Adrenal gland (tissue), 5 donors: ENCODE measurements around the gene FAM227B.

Experiments
- POLR2A ChIP-seq, 2 donors: fragments of 450-650 bp; IDR thresholded peaks; one replicate each; pipeline ENCODE4 v1.6.1; 2017; ENCODE audit warnings: antibody characterized with exemption in 2 of 2, mild to moderate bottlenecking in 2 of 2, moderate library complexity in 1 of 2
- TF ChIP-seq, protein P1 (sequence below), 6 experiments: fragments of 450-650 bp in 4 of 6; fragments of 200-600 bp in 2 of 6; sonication (generic) in 1 of 6; IDR thresholded peaks; 1 replicate in 5 of 6; 2 replicates in 1 of 6; pipeline versions ENCODE4 v1.5.1 to v1.8.0; 2016 to 2021; ENCODE audit warnings: antibody characterized with exemption in 6 of 6, mild to moderate bottlenecking in 2 of 6, moderate library complexity in 1 of 6
- donor health status: DM: no; HTN: no; CAD: no.

DNA sequence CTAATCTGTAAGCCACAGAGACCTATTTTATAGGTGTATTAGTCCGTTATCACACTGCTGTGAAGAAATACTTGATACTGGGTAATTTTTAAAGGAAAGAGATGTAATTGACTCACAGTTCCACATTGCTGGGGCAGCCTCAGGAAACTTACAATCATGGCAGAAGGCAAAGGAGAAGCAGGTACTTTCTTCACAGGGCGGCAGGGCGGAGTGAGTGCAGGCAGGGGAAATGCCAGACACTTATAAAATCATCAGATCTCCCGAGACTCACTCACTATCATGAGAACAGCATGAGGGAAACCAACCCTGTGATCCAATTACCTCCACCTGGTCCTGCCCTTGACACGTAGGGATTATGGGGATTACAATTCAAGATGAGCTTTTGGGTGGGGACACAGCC lies 341.9 kb downstream of the FAM227B start:
- TF ChIP-seq, protein P1, sequence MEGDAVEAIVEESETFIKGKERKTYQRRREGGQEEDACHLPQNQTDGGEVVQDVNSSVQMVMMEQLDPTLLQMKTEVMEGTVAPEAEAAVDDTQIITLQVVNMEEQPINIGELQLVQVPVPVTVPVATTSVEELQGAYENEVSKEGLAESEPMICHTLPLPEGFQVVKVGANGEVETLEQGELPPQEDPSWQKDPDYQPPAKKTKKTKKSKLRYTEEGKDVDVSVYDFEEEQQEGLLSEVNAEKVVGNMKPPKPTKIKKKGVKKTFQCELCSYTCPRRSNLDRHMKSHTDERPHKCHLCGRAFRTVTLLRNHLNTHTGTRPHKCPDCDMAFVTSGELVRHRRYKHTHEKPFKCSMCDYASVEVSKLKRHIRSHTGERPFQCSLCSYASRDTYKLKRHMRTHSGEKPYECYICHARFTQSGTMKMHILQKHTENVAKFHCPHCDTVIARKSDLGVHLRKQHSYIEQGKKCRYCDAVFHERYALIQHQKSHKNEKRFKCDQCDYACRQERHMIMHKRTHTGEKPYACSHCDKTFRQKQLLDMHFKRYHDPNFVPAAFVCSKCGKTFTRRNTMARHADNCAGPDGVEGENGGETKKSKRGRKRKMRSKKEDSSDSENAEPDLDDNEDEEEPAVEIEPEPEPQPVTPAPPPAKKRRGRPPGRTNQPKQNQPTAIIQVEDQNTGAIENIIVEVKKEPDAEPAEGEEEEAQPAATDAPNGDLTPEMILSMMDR (IDR thresholded peaks at IDR 0.05) = no peak
- TF ChIP-seq POLR2A (IDR thresholded peaks at IDR 0.05) = no peak
